ENCODE data around the gene ANXA7.
"Not testable (repeated sequence)": the region's sequence is repeated elsewhere in the genome, so short reads cannot be mapped to it uniquely, and the experiment has no call there.

The ANXA7 gene

DNA sequence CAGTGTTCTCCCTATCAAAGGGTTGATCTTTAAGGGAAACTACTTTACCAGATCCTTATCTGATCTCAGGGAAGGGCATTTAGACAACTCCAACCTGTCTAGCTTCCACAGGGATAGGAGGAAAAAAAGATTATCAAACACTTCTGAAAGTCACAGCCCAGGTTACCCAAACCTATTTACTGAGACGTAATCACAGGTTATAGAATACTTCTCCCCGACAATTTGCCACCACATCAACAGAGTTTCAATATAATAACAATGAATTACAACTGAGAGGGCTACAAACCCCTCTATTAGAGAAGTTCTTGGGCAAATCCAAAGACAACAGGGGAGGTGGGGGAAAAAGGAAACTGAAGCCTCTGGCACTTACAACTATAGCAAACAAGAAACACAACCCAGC, 81.5 kb downstream of the ANXA7 start:
- no peak for DNase-seq

DNA sequence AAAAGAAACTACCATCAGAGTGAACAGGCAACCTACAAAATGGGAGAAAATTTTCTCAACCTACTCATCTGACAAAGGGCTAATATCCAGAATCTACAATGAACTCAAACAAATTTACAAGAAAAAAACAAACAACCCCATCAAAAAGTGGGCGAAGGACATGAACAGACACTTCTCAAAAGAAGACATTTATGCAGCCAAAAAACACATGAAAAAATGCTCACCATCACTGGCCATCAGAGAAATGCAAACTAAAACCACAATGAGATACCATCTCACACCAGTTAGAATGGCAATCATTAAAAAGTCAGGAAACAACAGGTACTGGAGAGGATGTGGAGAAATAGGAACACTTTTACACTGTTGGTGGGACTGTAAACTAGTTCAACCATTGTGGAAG, 85.3 kb downstream of the ANXA7 start:
- DNase-seq, result not testable (repeated sequence)

DNA sequence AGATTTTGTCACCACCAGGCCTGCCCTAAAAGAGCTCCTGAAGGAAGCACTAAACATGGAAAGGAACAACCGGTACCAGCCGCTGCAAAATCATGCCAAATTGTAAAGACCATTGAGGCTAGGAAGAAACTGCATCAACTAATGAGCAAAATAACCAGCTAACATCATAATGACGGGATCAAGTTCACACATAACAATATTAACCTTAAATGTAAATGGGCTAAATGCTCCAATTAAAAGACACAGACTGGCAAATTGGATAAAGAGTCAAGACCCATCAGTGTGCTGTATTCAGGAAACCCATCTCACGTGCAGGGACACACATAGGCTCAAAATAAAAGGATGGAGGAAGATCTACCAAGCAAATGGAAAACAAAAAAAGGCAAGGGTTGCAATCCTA, 88.6 kb downstream of the ANXA7 start:
- DNase-seq, result not testable (repeated sequence)

Data from RPMI8226 (cell line).